A549 (cell line): Measurements from ENCODE around the gene TRAF4. TPM values are rescaled to one million over a fixed set of nuclear protein-coding genes. Genes with fewer than 3 reads are reported as not detected.
A peak's percentile ranks its signal among the peaks of the same experiment; 100 is the strongest.

Experiments used
- ATAC-seq, 2 experiments: fragments of 200-7000 bp in 1 of 2; fragments of >200 bp in 1 of 2; cut with Nextera tagmentation in 1 of 2; cut with Tn5 transposase in 1 of 2; 3 replicates each; pipeline versions ENCODE4 v1.8.0 to v1.9.1; 2018 to 2020; ENCODE audit warnings: mild to moderate bottlenecking in 1 of 2, moderate library complexity in 1 of 2
- CTCF ChIA-PET: fragments of 300-600 bp; sonication (Branson Sonifier 250); formaldehyde crosslinking; extraction: SDS; loops from one replicate; lab custom pipeline; 2021; ENCODE audit warnings: antibody characterized with exemption, inconsistent platforms; lab: Yijun Ruan, JAX
- POLR2A ChIA-PET: fragments of 350-600 bp; formaldehyde crosslinking; extraction: SDS; loops from one replicate; lab custom pipeline; 2021; ENCODE audit warnings: antibody characterized with exemption, inconsistent platforms; lab: Yijun Ruan, JAX
- DNase-seq, 2 experiments: peaks; one replicate each; pipeline versions ENCODE4 v3.0.0 to v3.0.0-alpha.2; 2011 to 2016; ENCODE audit warnings: low read depth in 1 of 2, low spot score in 1 of 2
- FAIRE-seq: peaks from 2 replicates; lab custom pipeline; 2011; peaks lifted over from hg19 to GRCh38; lab: Jason Lieb, UNC
- H3K27ac ChIP-seq, 2 experiments: fragments of >200 bp; sonication (Bioruptor Twin); formaldehyde crosslinking; 3 replicates each; pipeline ENCODE4 v1.5.1; 2016 to 2017
- H3K4me1 ChIP-seq: fragments of >200 bp; sonication (Bioruptor Twin); formaldehyde crosslinking; 3 replicates; pipeline ENCODE4 v1.6.1; 2016
- H3K4me2 ChIP-seq: fragments of >200 bp; sonication (Bioruptor Twin); formaldehyde crosslinking; 3 replicates; pipeline ENCODE4 v1.6.1; 2016
- H3K4me3 ChIP-seq: fragments of >200 bp; sonication (Bioruptor Twin); formaldehyde crosslinking; 3 replicates; pipeline ENCODE4 v1.5.1; 2016
- H3K9me3 ChIP-seq: fragments of >200 bp; sonication (Bioruptor Twin); formaldehyde crosslinking; 3 replicates; pipeline ENCODE4 v1.6.1; 2016
- BHLHE40 ChIP-seq: IDR thresholded peaks from 2 replicates; pipeline ENCODE4 v1.6.1; 2012; ENCODE audit warnings: low read depth, low read length, inconsistent platforms
- CTCF ChIP-seq: fragments of >200 bp; sonication (Bioruptor Twin); formaldehyde crosslinking; IDR thresholded peaks from 3 replicates; pipeline ENCODE4 v1.5.1; 2016
- EHF ChIP-seq: fragments of 250-450 bp; sonication (Bioruptor Pico); IDR thresholded peaks from 2 replicates; pipeline ENCODE4 v1.5.0; 2020; ENCODE audit warnings: mild to moderate bottlenecking
- ELK1 ChIP-seq: fragments of 150-350 bp; IDR thresholded peaks from 2 replicates; pipeline ENCODE4 v1.6.1; 2014; ENCODE audit warnings: low read depth, mild to moderate bottlenecking, low read length
- FOSB ChIP-seq: fragments of 250-450 bp; sonication (Bioruptor Pico); IDR thresholded peaks from 2 replicates; pipeline ENCODE4 v1.5.0; 2020; ENCODE audit warnings: mild to moderate bottlenecking, moderate library complexity
- FOSL2 ChIP-seq, 2 experiments: fragments of 450-650 bp in 1 of 2; fragments of >200 bp in 1 of 2; sonication (Bioruptor Twin) in 1 of 2; formaldehyde crosslinking; IDR thresholded peaks; 2 replicates each; pipeline versions ENCODE4 v1.5.0 to v1.6.1; 2016 to 2020; ENCODE audit warnings: mild to moderate bottlenecking in 1 of 2, moderate library complexity in 1 of 2
- KDM1A ChIP-seq: fragments of 200-600 bp; sonication (generic); IDR thresholded peaks from 2 replicates; pipeline ENCODE4 v1.6.1; 2016; ENCODE audit warnings: low read depth, mild to moderate bottlenecking
- MAFK ChIP-seq: fragments of 450-650 bp; IDR thresholded peaks from 2 replicates; pipeline ENCODE4 v1.6.1; 2014; ENCODE audit not compliant: partially characterized antibody
- MAZ ChIP-seq: fragments of 150-350 bp; IDR thresholded peaks from 2 replicates; pipeline ENCODE4 v1.6.1; 2014; ENCODE audit warnings: antibody characterized with exemption, low read depth, low read length, borderline replicate concordance
- NFE2L2 ChIP-seq: fragments of 150-350 bp; conservative IDR thresholded peaks from 2 replicates; pipeline ENCODE4 v1.6.1; 2014; ENCODE audit warnings: low read length
- PBX3 ChIP-seq: IDR thresholded peaks from 2 replicates; pipeline ENCODE4 v1.6.1; 2012
- POLR2AphosphoS2 ChIP-seq: conservative IDR thresholded peaks from 2 replicates; pipeline ENCODE4 v1.6.1; 2012; ENCODE audit warnings: low read length, improper control_type of control experiment, inconsistent platforms
- RAD21 ChIP-seq, 2 experiments: fragments of >200 bp in 1 of 2; sonication (Bioruptor Twin) in 1 of 2; formaldehyde crosslinking in 1 of 2; IDR thresholded peaks in 1 of 2; conservative IDR thresholded peaks in 1 of 2; 2 replicates in 1 of 2; 3 replicates in 1 of 2; pipeline ENCODE4 v1.6.1; 2012 to 2018; ENCODE audit warnings: inconsistent platforms in 1 of 2
- SMC3 ChIP-seq: fragments of >200 bp; sonication (Bioruptor Twin); formaldehyde crosslinking; IDR thresholded peaks from 3 replicates; pipeline ENCODE4 v1.6.1; 2018; ENCODE audit warnings: inconsistent platforms
- TP53 ChIP-seq: fragments of 250-450 bp; sonication (Bioruptor Pico); IDR thresholded peaks from 2 replicates; pipeline ENCODE4 v1.5.0; 2021; ENCODE audit warnings: mild to moderate bottlenecking, moderate library complexity
- ZNF302 ChIP-seq: fragments of 250-450 bp; sonication (Bioruptor Pico); IDR thresholded peaks from 2 replicates; pipeline ENCODE4 v1.9.0; 2021; ENCODE audit warnings: inconsistent platforms, mild to moderate bottlenecking, moderate library complexity
- WGBS: methylation state at CpG from one replicate; pipeline ENCODE4 v1.1.6; 2017; ENCODE audit errors: missing lambda C conversion rate; 5-methylcytosine and 5-hydroxymethylcytosine counted together
- polyA plus RNA-seq, 4 experiments: library from polyadenylated mRNA; depleted of rRNA in 3 of 4; stranded (reverse); fragments of >200 nt; fragmentation: RNase III in 1 of 4; extraction: RNeasy Plus Mini Kit Qiagen cat#74134 plus additional on column Dnase treatment in 1 of 4; gene quantifications; 2 replicates in 3 of 4; 3 replicates in 1 of 4; pipeline ENCODE4 v1.2.3, GENCODE V29; 2011 to 2017

TRAF4 gene
- polyA plus RNA-seq, 2 of the 4 experiments (the other 2 are of a cell fraction), result 64.0 to 65.0 TPM

GRCh38 chr17:28750178-28751047 lies 6.6 kb downstream of the TRAF4 start (continued):
- TF ChIP-seq CTCF (peak; percentile 99), MAZ (0 out of 2 replicates have a peak, but pooled peaks have one; percentile 54), FOSL2 (IDR thresholded peaks at IDR 0.05) (no peak), FOSL2 (CRISPR knock-in tag; IDR thresholded peaks at IDR 0.05) (peak; percentile 10; the same call in 1 of the 2 replicates), ELK1 (no peak)
- TF ChIP-seq, all 56 proteins: peak for 16

- no peaks in the 10 kb centered on the region for H3K9me3 ChIP-seq
- CTCF ChIA-PET, result interaction anchor here (0.6 to 22.6 kb wide), 24 partner anchors 11 to 404 kb away, joined by 3 to 977 read pairs (median 6); partner anchors contain the start of genes DHRS13, FLOT2, NEK8 and RPL23A
- POLR2A ChIA-PET, result interaction anchor here (0.8 to 12.2 kb wide), 3 partner anchors 9 to 41 kb away, joined by 3 to 369 read pairs (median 3); partner anchors contain the start of genes NEK8, TLCD1 and TRAF4
- TF ChIP-seq CTCF (no peak), RAD21 (conservative IDR thresholded peaks at IDR 0.05 in 1 of 2, IDR thresholded peaks at IDR 0.05 in 1 of 2) (no peak), FOSB (CRISPR knock-in tag) (peak; percentile 15; the same call in 1 of the 2 replicates), PBX3 (no peak), KDM1A (no peak), TP53 (CRISPR knock-in tag) (no peak), MAFK (no peak), BHLHE40 (no peak), SMC3 (no peak), NFE2L2 (no peak), POLR2AphosphoS2 (peak; percentile 84), EHF (CRISPR knock-in tag) (no peak), ZNF302 (no peak)
- TF ChIP-seq, all 56 proteins: peak for 2
- H3K4me3 ChIP-seq, result no peak overlapping the region
- FAIRE-seq, result no peak
- no peak for DNase-seq
- H3K4me1 ChIP-seq, result peaks cover 37% of the 10 kb centered on the region
- no peak for ATAC-seq
- 93% methylated on average over 10 of the region's 10 CpGs for WGBS
- no peak overlapping the region for H3K4me2 ChIP-seq
- no peak overlapping the region for H3K27ac ChIP-seq
These were observed 8.0 kb downstream of the TRAF4 start for GRCh38 chr17:28751600-28752366.
